Skin epidermis (tissue), 12 donors: Measurements from ENCODE around the gene RIPK1.
"Not testable (repeated sequence)": the region's sequence is repeated elsewhere in the genome, so short reads cannot be mapped to it uniquely, and the experiment has no call there.

Experiments
- H3K27ac ChIP-seq, 21 experiments: fragments of 200-600 bp; sonication (generic) in 11 of 21; one replicate each; pipeline ENCODE4 v1.5.0; 2020; ENCODE audit warnings: mild to moderate bottlenecking in 3 of 21, inconsistent platforms in 2 of 21, moderate library complexity in 2 of 21
- H3K4me3 ChIP-seq, 7 experiments: fragments of 200-600 bp; sonication (generic) in 2 of 7; one replicate each; pipeline ENCODE4 v1.5.0; 2020; ENCODE audit warnings: inconsistent platforms in 2 of 7, mild to moderate bottlenecking in 2 of 7, moderate library complexity in 1 of 7

Gene RIPK1

GRCh38 chr6:3076320-3076719 is 8.0 kb downstream of the RIPK1 start:
- no peak overlapping the region for H3K4me3 ChIP-seq
- H3K27ac ChIP-seq = no peak overlapping the region

- H3K27ac ChIP-seq = no peak overlapping the region
- no peak overlapping the region for H3K4me3 ChIP-seq
Observed at GRCh38 chr6:3077430-3077829, 9.1 kb downstream of the RIPK1 start.

- H3K4me3 ChIP-seq, H3K27ac ChIP-seq: not testable (repeated sequence)
Observed at GRCh38 chr6:3078952-3079351, 10.7 kb downstream of the RIPK1 start.

GRCh38 chr6:3079682-3080081 is 11.4 kb downstream of the RIPK1 start:
- H3K4me3 ChIP-seq = no peak overlapping the region
- no peak overlapping the region for H3K27ac ChIP-seq

GRCh38 chr6:3081960-3082359 is 13.7 kb downstream of the RIPK1 start:
- Histone ChIP-seq H3K27ac (peak overlapping the region in 1 of 21 experiments; percentile 10), H3K4me3 (no peak overlapping the region)

GRCh38 chr6:3085074-3085473 is 16.8 kb downstream of the RIPK1 start:
- Histone ChIP-seq H3K4me3 (no peak overlapping the region), H3K27ac (no peak overlapping the region)

GRCh38 chr6:3086282-3086946 is 18.1 kb downstream of the RIPK1 start:
- H3K27ac ChIP-seq = peak overlapping the region in 1 of 21 experiments; percentile 1
- no peak overlapping the region for H3K4me3 ChIP-seq

GRCh38 chr6:3088446-3088845 is 20.2 kb downstream of the RIPK1 start:
- Histone ChIP-seq H3K27ac (peak overlapping the region in 15 of 21 experiments; percentile 7 to 82 (median 50)), H3K4me3 (no peak overlapping the region)

- H3K27ac ChIP-seq = peak overlapping the region in 14 of 21 experiments; percentile 11 to 82 (median 52)
- no peak overlapping the region for H3K4me3 ChIP-seq
Observed at GRCh38 chr6:3088968-3089367, 20.7 kb downstream of the RIPK1 start.

GRCh38 chr6:3090013-3090412 is 21.7 kb downstream of the RIPK1 start:
- no peak overlapping the region for H3K4me3 ChIP-seq
- H3K27ac ChIP-seq = peak overlapping the region in 1 of 21 experiments; percentile 17

GRCh38 chr6:3094815-3095214 is 26.5 kb downstream of the RIPK1 start:
- H3K4me3 ChIP-seq = no peak overlapping the region
- no peak overlapping the region for H3K27ac ChIP-seq

- no peak overlapping the region for H3K27ac ChIP-seq
- H3K4me3 ChIP-seq = no peak overlapping the region
Observed at GRCh38 chr6:3102875-3103274, 34.6 kb downstream of the RIPK1 start.

- Histone ChIP-seq H3K4me3 (no peak overlapping the region), H3K27ac (peak overlapping the region in 2 of 21 experiments; percentile 12 to 14)
Observed at GRCh38 chr6:3108746-3109414, 40.6 kb downstream of the RIPK1 start.

GRCh38 chr6:3109761-3110160 is 41.5 kb downstream of the RIPK1 start:
- Histone ChIP-seq H3K27ac (no peak overlapping the region), H3K4me3 (no peak overlapping the region)

- no peak overlapping the region for H3K27ac ChIP-seq
- no peak overlapping the region for H3K4me3 ChIP-seq
Observed at GRCh38 chr6:3114377-3114776, 46.1 kb downstream of the RIPK1 start.

GRCh38 chr6:3117912-3118352 is 49.6 kb downstream of the RIPK1 start:
- Histone ChIP-seq H3K4me3 (peak overlapping the region; percentile 66 to 91 (median 82)), H3K27ac (peak overlapping the region in 20 of 21 experiments; percentile 81 to 97 (median 93))

GRCh38 chr6:3118353-3119039 is 50.2 kb downstream of the RIPK1 start, which contains the start of gene BPHL:
TSS of gene BPHL (plus strand) at chr6:3118711. CDS start at chr6:3118741, 30 bp downstream.
- Histone ChIP-seq H3K27ac (peak within 1 kb of the TSS; percentile 65 to 97 (median 93)), H3K4me3 (peak within 1 kb of the TSS; percentile 66 to 91 (median 82))

- H3K4me3 ChIP-seq = peak overlapping the region; percentile 66 to 91 (median 82)
- H3K27ac ChIP-seq = peak overlapping the region in 20 of 21 experiments; percentile 81 to 97 (median 93)
Observed at GRCh38 chr6:3119040-3119723, 50.9 kb downstream of the RIPK1 start.

- no peak overlapping the region for H3K27ac ChIP-seq
- no peak overlapping the region for H3K4me3 ChIP-seq
Observed at GRCh38 chr6:3120765-3121089, 52.4 kb downstream of the RIPK1 start.

- no peak overlapping the region for H3K27ac ChIP-seq
- no peak overlapping the region for H3K4me3 ChIP-seq
Observed at GRCh38 chr6:3122823-3123182, 54.5 kb downstream of the RIPK1 start.
